Transverse colon (tissue), 3 donors: Measurements from ENCODE around the gene TRIM36.

Experiments used
- POLR2A ChIP-seq: fragments of 450-650 bp; IDR thresholded peaks from one replicate; pipeline ENCODE4 v1.6.1; 2016; ENCODE audit warnings: antibody characterized with exemption, mild to moderate bottlenecking, moderate library complexity
- TF ChIP-seq, protein P1 (sequence below), 5 experiments: fragments of 200-600 bp in 3 of 5; fragments of 450-650 bp in 2 of 5; sonication (generic) in 3 of 5; IDR thresholded peaks; 1 replicate in 2 of 5; 2 replicates in 3 of 5; pipeline ENCODE4 v1.5.1; 2016 to 2017; ENCODE audit warnings: antibody characterized with exemption in 5 of 5, inconsistent platforms in 3 of 5, mild to moderate bottlenecking in 2 of 5, moderate library complexity in 1 of 5

DNA sequence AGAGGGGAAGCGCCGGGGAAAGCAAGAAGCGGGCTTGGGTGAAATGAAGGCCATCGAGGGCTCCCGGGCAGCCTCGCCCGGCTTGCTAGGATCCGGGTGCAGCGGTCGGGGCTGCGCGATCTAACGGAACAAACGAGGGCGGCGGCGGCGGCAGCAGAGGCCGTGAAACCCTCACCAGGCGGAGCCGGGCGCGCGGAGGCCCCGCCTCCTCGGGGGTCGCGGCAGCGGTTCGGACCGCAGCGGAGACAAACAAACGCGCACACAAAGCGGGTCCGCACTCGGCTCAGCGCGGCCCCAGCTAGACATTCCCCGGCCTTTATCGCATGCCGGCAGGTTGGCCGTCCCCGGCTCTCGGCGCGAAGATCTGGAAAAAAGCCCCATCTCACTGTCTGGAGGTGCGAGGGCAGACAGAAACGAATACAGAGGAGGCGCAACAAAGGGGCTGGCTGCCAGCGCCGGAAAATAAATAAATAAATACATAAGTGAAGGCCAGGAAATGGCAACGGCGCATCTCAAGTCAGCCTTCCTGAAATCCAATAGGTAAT lies 10.5 kb upstream of the TRIM36 start:
- TF ChIP-seq, protein P1, sequence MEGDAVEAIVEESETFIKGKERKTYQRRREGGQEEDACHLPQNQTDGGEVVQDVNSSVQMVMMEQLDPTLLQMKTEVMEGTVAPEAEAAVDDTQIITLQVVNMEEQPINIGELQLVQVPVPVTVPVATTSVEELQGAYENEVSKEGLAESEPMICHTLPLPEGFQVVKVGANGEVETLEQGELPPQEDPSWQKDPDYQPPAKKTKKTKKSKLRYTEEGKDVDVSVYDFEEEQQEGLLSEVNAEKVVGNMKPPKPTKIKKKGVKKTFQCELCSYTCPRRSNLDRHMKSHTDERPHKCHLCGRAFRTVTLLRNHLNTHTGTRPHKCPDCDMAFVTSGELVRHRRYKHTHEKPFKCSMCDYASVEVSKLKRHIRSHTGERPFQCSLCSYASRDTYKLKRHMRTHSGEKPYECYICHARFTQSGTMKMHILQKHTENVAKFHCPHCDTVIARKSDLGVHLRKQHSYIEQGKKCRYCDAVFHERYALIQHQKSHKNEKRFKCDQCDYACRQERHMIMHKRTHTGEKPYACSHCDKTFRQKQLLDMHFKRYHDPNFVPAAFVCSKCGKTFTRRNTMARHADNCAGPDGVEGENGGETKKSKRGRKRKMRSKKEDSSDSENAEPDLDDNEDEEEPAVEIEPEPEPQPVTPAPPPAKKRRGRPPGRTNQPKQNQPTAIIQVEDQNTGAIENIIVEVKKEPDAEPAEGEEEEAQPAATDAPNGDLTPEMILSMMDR (IDR thresholded peaks at IDR 0.05): no peak
- TF ChIP-seq POLR2A: no peak
